Panc1 (cell line): ENCODE results near the gene SGMS2.
"Not testable (repeated sequence)": the region's sequence is repeated elsewhere in the genome, so short reads cannot be mapped to it uniquely, and the experiment has no call there.

Experiments
- CTCF ChIP-seq: fragments of 450-650 bp; IDR thresholded peaks from 2 replicates; pipeline ENCODE4 v1.5.1; 2017; ENCODE audit warnings: mild to moderate bottlenecking
- POLR2AphosphoS5 ChIP-seq: IDR thresholded peaks from 2 replicates; pipeline ENCODE4 v1.6.1; 2012; ENCODE audit warnings: mild to moderate bottlenecking, low read depth, low read length, moderate library complexity
- REST ChIP-seq, 2 experiments: IDR thresholded peaks; 2 replicates each; pipeline ENCODE4 v1.6.1; 2011 to 2012; ENCODE audit warnings: low read depth in 2 of 2, control low read depth in 1 of 2, low read length in 1 of 2, mild to moderate bottlenecking in 1 of 2, moderate library complexity in 1 of 2; ENCODE audit not compliant: insufficient read depth in 1 of 2
- SIN3A ChIP-seq: IDR thresholded peaks from 2 replicates; pipeline ENCODE4 v1.6.1; 2012; ENCODE audit warnings: low read depth, mild to moderate bottlenecking, low read length, moderate library complexity, borderline replicate concordance; ENCODE audit not compliant: insufficient read depth

GRCh38 chr4:107905082-107905481 is 80.3 kb downstream of the SGMS2 start:
- not testable (repeated sequence) for TF ChIP-seq CTCF; POLR2AphosphoS5; SIN3A; REST (IDR thresholded peaks at IDR 0.05; ENCODE audit: insufficient read depth in 1 of 2, low read depth in 2 of 2, low read length in 1 of 2)
